ENCODE measurements around the gene CCDC28B.

DNA sequence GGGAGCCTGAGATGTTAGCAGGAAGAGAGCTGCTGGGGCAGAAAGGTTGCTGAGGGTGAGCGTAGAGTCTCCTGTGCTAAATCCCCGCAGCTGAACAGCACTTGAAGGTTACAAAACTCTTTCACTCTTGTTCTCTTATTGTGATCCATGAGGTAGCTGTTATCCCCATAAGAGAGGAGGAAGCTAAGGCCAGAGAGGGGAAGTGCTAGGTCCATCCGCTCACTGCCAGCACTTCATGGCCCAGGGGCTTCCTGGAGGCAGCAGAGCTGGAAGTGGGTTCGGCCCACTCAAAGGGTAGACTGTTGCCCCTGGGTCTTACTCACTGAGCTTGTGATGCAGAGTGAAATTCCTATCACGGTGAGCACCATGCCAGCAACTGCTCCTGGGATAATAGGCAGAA, 16.2 kb downstream of the CCDC28B start:
- TF ChIP-seq GATA2 (IDR thresholded peaks at IDR 0.05; ENCODE audit: low read depth, low read length) (no peak), GATA3 (IDR thresholded peaks at IDR 0.05; ENCODE audit: low read depth, low read length) (no peak)
